GM21526 (cell line): ENCODE measurements around the gene LACC1.

ENCODE experiments used
- ATAC-seq: cut with Tn5 transposase; IDR thresholded peaks from one replicate; pipeline ENCODE4 v1.9.1; 2021; ENCODE audit warnings: moderate library complexity; ENCODE audit not compliant: unreplicated experiment, low FRiP score

Gene LACC1

DNA sequence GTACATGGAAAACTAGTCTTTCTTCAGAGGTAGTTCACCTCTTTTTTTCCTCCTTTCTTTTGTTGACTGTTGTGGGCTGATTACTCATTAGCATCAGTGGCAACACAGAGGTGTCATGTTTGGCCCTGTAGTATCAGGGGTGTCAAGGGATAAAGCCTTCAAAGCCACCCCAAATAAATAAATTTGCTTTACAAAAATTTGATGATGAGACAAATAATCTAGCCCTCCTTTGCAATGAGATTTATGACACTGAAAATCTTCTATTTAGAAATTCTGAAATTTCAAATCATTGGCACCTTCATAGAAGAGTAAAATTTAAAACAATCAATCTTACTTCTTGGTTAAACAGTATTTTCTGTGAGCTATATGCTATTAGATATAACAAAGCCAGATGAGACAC lies 1.9 kb downstream of the LACC1 start:
- no peak for ATAC-seq

GRCh38 chr13:43883631-43884030 lies 3.9 kb downstream of the LACC1 start:
- no peak for ATAC-seq

GRCh38 chr13:43884222-43884621 lies 4.5 kb downstream of the LACC1 start:
- no peak for ATAC-seq

DNA sequence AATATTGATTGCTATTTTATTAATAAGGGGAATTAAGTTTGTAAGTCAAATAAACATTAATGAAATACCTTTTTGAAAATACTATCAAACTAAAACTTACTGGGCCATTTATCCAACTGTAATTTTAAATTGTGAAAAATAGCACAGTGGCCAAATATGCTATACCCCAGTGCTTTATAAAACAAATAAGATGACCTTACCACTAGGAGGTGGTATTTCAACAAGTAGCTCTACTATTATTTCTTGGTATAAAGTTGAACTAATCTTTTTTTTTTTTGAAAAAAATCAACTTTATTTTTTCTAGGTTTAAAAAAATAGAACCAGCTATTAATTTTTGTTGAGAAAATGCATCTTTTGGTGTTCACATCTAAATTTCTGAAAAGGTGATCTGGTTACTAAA lies 14.7 kb downstream of the LACC1 start:
- no peak for ATAC-seq

GRCh38 chr13:43895940-43896339 lies 16.2 kb downstream of the LACC1 start:
- no peak for ATAC-seq

- ATAC-seq, result peak; percentile 55
Observed at GRCh38 chr13:43905435-43906031, 25.8 kb downstream of the LACC1 start.

GRCh38 chr13:43908156-43909126 lies 28.7 kb downstream of the LACC1 start:
- ATAC-seq, result no peak

DNA sequence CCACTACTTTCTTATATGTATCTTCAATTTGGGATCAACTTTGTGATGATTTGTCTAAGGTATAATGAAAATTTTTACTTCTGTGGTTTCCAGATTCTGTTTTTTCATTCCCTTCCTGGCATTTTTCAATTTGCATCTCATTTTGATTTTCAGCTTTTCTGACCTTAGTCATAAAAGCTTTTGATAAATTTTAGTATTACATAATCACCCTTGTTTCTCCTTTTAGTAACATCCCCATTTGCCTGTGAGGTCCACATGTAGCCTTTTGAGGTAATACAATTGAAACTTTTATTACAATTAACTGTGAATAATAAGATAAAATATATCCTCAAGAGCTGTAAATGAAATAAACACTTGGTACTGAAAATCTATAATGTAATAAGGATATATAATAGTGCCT lies 31.2 kb downstream of the LACC1 start:
- ATAC-seq, result no peak

- ATAC-seq, result no peak
Observed at GRCh38 chr13:43911278-43911677, 31.6 kb downstream of the LACC1 start.

DNA sequence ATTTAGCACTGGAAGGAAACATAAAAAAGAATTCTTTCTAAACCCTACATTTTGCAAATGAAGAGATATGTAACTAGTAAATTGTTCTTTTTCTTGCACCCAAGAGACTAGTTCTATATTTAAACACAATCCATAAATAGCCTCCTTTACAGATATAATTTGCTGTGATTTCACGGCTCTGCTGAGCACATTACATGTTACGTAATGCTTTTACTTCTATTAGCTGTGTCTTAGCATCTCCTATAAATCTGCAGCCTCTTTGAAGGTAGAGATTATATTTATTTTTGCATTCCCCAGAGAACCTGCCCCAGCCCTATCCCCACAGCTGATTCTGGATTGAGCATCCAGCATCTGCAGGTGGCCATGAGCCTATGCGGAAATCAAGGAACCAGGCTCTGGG lies 32.2 kb downstream of the LACC1 start:
- no peak for ATAC-seq

DNA sequence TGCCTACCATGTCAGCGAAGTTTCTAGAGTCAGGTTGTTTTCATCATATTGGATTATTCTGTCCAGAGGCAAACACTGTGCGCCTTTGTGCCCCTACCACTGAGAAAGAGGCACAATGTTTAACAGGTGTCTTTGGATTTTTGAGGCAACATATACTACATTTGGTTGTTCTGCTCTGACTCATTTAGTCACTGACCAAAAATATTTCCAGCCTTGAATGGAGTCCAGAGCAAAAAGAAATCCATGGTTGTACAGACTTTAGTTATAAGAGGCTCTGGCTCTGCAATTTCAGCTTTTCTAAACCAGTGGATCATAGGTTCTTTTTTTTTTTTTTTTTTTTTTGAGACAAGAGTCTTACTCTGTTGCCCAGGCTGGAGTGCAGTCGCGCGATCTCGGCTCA lies 35.7 kb downstream of the LACC1 start:
- ATAC-seq, result no peak

DNA sequence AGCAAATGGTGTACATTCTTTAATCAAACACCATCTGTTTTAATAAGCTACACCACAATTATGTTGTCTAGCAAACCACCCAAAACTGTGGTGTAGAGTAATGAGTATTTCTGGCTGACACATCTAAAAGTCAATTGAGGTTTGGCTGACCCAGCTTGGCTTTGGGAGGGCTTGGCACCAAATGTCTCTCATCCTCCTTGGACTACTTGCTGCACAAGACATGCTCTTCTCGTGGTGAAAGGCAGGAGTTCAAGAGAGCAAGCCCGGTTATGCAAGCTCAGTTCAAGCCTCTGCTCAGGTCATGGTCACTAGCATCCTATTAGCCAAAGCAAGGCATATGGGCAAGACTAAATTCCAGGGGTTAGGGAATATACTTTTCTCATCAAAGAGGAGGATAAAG lies 37.1 kb downstream of the LACC1 start:
- no peak for ATAC-seq

DNA sequence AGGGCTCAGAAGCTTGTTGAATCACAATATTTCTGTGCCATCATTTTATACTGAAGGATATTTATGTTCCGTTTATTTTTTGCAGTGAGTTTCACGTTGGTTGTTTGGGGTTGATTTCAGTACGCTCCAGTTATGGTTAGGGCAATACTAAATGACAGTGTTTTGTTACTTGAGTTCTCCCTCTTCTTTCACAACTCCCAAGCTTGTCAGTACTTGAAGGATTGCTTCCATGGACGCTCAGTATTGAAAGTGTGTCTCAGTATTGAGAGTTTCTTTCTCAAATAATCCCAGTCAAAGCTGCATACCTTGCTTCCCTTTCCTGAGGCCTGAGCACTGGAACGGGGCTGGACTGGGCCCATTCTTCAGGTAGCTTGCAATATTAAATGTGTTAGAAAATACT lies 38.9 kb downstream of the LACC1 start:
- ATAC-seq, result no peak

DNA sequence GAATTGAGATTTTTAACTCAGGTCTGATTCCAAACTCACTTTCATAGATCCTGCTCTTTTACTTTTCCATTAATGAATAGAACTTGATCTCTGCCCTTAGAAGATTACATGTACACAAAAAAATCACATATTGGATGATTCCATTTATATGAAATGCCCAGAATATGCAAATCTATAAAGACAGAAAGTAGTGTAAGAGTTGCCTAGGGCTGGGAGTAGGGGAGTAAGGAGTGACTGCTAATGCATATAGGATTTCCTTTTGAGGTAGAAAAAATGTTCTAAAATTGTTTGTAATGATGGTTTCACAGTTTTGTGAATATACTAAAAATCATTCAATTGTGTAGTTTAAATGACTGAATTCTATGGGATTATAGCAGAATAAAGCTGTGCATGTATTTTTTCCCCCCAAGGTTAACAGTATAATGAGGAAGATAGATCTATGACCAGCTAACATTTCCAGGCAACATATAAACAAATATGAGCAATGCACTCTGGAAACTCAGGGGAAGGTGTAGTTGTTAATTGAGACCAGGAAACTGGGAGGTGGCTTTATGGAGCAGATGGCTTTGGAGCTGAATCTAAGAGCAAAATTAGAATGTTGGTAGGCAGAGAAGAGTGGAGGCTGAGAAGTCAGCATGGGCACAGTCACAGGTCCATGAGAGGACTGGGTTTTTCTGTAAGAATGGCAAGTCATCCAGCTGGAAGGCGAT lies 41.4 kb downstream of the LACC1 start:
- ATAC-seq, result no peak

DNA sequence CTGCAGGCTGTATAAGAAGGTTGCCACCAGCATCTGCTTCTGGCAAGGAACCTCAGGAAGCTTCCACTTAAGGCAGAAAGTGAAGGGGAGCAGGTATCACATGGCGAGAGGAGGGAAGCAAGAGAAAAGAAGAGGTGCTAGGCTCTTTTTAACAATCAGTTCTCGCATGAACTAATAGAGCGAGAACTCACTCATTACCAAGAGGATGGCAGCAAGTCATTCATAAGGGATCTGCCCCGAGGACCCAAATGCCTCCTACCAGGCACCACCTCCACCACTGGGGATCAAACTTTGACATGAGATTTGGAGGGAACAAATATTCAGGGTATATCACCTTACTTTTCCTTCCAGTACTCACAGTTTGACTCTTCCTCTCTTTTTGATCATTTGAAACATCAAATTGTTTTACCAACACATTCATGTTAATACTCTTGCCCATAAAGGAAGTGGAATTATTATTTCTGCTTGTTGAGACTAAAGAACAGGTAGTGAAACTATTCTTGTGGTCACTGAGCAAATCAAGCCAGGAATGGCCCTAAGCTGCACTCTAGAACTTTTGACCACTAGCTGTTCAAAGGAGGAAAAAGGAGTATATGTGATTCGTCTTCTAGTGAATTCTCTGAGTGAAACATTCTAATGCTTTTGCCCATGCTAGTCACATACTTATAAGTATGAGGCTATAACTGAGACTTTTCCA lies 45.0 kb downstream of the LACC1 start:
- peak; percentile 66 for ATAC-seq

DNA sequence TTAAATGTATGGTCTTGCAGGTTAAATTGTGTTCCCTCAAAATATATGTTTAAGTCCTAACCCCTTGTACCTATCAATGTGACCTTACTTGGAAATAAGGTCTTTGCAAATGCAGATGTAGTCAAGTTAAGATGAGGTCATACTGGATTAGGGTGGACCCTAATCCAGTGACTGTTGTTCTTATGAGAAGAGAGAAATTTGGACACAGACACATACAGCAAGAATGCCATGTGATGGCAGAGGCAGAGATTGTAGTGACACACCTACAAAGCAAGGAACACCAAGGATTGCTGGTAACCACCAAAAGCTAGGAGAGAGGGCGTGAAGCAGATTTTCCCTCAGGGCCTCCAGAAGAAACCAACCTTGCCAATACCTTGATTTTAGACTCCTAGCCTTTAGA lies 50.2 kb downstream of the LACC1 start:
- ATAC-seq, result no peak

DNA sequence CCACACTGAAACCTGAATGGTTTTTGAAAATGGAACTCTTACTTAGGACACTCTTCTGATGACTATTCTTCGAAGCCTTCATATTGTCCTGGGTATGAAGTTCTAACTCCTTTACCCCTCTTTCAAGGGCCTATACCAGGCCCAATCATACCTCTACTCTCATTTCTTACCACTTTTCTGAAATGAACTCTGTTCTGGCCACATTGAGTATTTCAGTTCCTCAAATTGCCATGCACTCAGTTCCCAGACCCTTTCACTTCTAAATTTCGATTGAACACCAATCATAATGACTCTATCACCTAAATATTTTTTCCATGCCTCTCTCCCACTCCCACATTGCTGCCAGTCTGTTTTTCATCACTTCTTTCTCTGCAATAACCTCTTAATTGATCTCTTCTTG lies 53.7 kb downstream of the LACC1 start:
- peak; percentile 99 for ATAC-seq

DNA sequence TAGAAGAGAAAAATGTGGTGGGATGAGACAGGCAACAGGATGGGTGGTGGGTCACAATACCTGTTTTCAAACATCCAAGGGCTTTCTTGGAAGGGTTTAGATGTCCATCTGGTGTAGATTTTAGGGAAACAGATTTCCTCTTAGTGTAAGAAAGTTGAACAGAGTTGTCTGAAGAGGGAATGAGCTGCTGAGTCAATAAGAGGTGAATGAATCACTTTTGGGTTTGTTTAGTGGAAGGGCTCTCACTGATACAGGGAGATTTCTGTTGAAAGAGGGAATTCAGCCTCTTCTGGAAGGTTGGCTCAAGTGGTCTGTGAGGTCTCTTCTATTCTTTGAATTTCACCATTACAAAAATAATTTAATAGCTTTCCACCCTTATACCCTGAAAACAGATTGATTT lies 54.6 kb downstream of the LACC1 start:
- no peak for ATAC-seq

GRCh38 chr13:43935878-43936277 lies 56.2 kb downstream of the LACC1 start:
- no peak for ATAC-seq

- ATAC-seq, result no peak
Observed at GRCh38 chr13:43936647-43937046, 56.9 kb downstream of the LACC1 start.

GRCh38 chr13:43937839-43938238 lies 58.1 kb downstream of the LACC1 start:
- ATAC-seq, result no peak
